GM12873 (cell line): Measurements from ENCODE around the gene ADRA2C.

Experiments used
- CTCF ChIP-seq: IDR thresholded peaks from 2 replicates; pipeline ENCODE4 v1.5.1; 2012; ENCODE audit warnings: low read depth, mild to moderate bottlenecking, moderate library complexity, low read length, control low read depth; ENCODE audit not compliant: insufficient read depth; ENCODE audit errors: missing control alignments

Gene ADRA2C

GRCh38 chr4:3786196-3786869 lies 20.1 kb downstream of the ADRA2C start:
- no peak for TF ChIP-seq CTCF

GRCh38 chr4:3787489-3788365 lies 21.5 kb downstream of the ADRA2C start:
- no peak for TF ChIP-seq CTCF

- TF ChIP-seq CTCF: no peak
These were observed 22.1 kb downstream of the ADRA2C start for GRCh38 chr4:3788366-3788660.

GRCh38 chr4:3789587-3789986 lies 23.4 kb downstream of the ADRA2C start:
- no peak for TF ChIP-seq CTCF

GRCh38 chr4:3790006-3790561 lies 23.9 kb downstream of the ADRA2C start:
- TF ChIP-seq CTCF: no peak

- TF ChIP-seq CTCF: no peak
These were observed 25.1 kb downstream of the ADRA2C start for GRCh38 chr4:3791256-3791655.

- TF ChIP-seq CTCF: no peak
These were observed 25.8 kb downstream of the ADRA2C start for GRCh38 chr4:3791910-3792542.
